GM18909 (cell line): ENCODE data around the gene CEND1.

Experiments used
- ATAC-seq: cut with Tn5 transposase; IDR thresholded peaks from one replicate; pipeline ENCODE4 v1.9.1; 2021; ENCODE audit warnings: mild to moderate bottlenecking; ENCODE audit not compliant: unreplicated experiment, poor library complexity

CEND1 gene

GRCh38 chr11:782264-783174 lies 7.4 kb downstream of the CEND1 start:
- ATAC-seq = no peak

- no peak for ATAC-seq
These were observed 9.8 kb downstream of the CEND1 start for GRCh38 chr11:779955-780532.

- ATAC-seq = no peak
These were observed 10.6 kb downstream of the CEND1 start for GRCh38 chr11:778976-779954.

- ATAC-seq = peak; percentile 82
These were observed 12.3 kb downstream of the CEND1 start, which contains the start of gene GATD1 for GRCh38 chr11:777288-778255. TSS of gene GATD1 (minus strand) at chr11:777487. CDS start at chr11:777462, 25 bp downstream.

- ATAC-seq = peak; percentile 35
These were observed 13.2 kb downstream of the CEND1 start for GRCh38 chr11:776561-777287.

GRCh38 chr11:776263-776560 lies 13.7 kb downstream of the CEND1 start:
- no peak for ATAC-seq

- ATAC-seq = no peak
These were observed 14.9 kb downstream of the CEND1 start for GRCh38 chr11:774873-775592.

- ATAC-seq = no peak
These were observed 16.1 kb downstream of the CEND1 start for GRCh38 chr11:773830-774229.

GRCh38 chr11:773425-773824 lies 16.5 kb downstream of the CEND1 start:
- no peak for ATAC-seq

- no peak for ATAC-seq
These were observed 17.2 kb downstream of the CEND1 start for GRCh38 chr11:772429-773390.

- no peak for ATAC-seq
These were observed 18.2 kb downstream of the CEND1 start for GRCh38 chr11:771617-772204.

GRCh38 chr11:770642-771616 lies 19.0 kb downstream of the CEND1 start:
- no peak for ATAC-seq

- no peak for ATAC-seq
These were observed 19.8 kb downstream of the CEND1 start for GRCh38 chr11:769887-770641.

GRCh38 chr11:767238-767637 lies 22.7 kb downstream of the CEND1 start:
- no peak for ATAC-seq

- no peak for ATAC-seq
These were observed 23.0 kb downstream of the CEND1 start for GRCh38 chr11:766936-767210.
